ACHN (cell line): ENCODE measurements around the gene LYST.
A peak's percentile ranks its signal among the peaks of the same experiment; 100 is the strongest.
"Not testable (repeated sequence)": the region's sequence is repeated elsewhere in the genome, so short reads cannot be mapped to it uniquely, and the experiment has no call there.

Experiments used
- DNase-seq: peaks from one replicate; pipeline ENCODE4 v3.0.0-alpha.2; 2015
- in situ Hi-C: cut with HindIII; loops from 2 replicates; pipeline ENCODE4 v1.10.0; 2017; ENCODE audit warnings: low sequenced_read_pairs, low pct_ligation_motif_present, low pct_unique_long_range_greater_than_20kb

The LYST gene

DNA sequence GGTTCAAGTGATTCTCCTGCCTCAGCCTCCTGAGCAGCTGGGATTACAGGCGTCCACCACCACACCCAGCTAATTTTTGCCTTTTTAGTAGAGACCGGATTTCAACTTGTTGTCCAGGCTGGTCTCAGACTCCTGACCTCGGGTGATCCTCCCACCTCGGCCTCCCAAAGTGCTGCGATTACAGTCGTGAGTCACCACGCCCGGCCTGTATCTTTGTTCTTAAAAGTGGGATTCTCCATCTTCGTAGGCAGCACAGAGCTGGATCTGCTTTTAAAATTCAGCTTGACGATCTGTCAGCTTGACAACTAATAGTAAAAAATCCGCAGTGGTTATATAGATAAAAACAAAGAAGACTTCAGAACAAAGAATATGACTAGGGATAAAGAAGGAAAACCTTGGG is 214.3 kb downstream of the LYST start:
- in situ Hi-C loops: no loop called here
- no peak for DNase-seq

GRCh38 chr1:235651170-235651806 is 215.4 kb downstream of the LYST start:
- in situ Hi-C loops: no loop called here
- no peak for DNase-seq

GRCh38 chr1:235650341-235651169 is 216.2 kb downstream of the LYST start:
- no peak for DNase-seq
- in situ Hi-C loops: no loop called here

- peak; percentile 12 for DNase-seq
- in situ Hi-C loops: no loop called here
Measured at GRCh38 chr1:235649368-235650163, 217.1 kb downstream of the LYST start, which contains the start of gene GNG4. GNG4 (minus strand) TSS chr1:235649784; CDS start chr1:235583838, 65,946 bp downstream.

- DNase-seq: peak; percentile 74
- in situ Hi-C loops: no loop called here
Measured at GRCh38 chr1:235648954-235649367, 217.7 kb downstream of the LYST start.

DNA sequence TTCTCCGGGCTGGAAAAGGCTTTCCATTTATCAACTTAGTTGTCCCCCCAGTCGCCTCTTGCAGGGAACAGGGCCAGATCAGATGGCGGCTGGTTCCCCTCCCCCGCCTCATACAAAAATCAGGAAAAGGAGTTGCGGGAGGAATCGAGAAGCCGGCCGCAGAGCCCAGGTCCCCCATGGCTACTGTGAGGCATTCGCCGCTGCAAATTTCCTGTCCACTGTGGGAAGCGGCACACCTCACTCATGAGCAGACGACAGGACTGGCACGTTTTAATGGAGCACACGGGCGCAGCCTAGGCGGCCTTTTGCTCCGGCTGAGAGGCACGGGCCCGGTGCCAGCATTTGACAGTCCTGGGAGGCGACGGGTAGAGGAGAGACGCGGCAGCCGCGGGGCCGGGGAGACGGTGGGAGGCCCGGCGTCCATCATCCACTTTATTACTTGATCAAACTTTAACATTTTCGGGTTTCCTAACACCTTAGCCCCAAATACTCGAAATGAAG is 218.2 kb downstream of the LYST start:
- peak; percentile 9 for DNase-seq
- in situ Hi-C loops: no loop called here

- DNase-seq, in situ Hi-C loops: not testable (repeated sequence)
Measured at GRCh38 chr1:235647537-235647936, 219.2 kb downstream of the LYST start.

DNA sequence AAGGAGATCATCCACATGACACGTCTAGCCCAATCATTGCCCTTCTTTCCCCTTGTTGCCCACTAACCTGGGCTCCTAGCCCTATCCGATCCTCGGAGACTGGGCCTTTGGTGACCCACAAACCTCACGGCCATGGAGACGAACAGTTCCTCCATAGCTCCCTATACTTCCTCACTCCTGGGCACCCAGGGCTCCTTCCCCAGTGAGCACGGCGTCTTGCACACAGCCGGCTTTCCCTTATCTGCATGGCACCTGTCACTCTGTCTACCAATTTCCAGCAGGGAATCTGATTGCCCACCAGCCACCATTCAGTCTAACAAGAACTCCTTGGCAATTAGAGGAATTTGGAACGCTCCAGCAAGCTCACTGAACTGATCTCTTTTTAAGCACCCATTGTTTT is 220.2 kb downstream of the LYST start:
- in situ Hi-C loops: no loop called here
- no peak for DNase-seq

DNA sequence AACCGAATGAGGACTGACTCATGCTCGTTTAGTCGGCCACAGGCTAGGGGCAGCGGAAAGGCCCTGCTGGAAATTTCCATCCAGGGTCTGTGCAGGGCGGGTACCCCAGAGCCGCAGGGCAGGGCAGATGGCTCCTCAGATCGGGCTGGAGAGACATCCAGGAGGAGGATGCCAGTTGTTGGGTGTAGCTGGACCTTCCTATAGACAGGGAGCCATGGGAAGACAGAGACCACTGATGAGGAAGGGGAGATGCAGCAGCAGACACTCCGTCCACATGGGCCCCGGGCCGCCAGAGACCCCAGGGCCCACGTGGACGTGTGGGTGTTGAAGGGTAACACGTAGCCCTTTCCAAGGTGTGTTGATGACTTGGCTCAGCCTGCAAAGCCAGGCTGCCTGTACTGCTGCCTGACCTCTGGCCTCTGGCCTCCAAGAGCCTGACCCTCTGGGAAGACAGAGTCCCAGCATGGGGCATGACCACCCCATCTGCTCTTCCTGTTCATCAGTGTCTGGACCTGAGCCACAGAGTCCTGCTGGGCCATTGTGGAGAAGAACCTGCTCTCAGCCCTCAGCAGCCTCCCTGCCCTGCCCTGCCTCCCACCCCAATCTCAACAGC is 221.9 kb downstream of the LYST start:
- in situ Hi-C loops: no loop called here
- no peak for DNase-seq

DNA sequence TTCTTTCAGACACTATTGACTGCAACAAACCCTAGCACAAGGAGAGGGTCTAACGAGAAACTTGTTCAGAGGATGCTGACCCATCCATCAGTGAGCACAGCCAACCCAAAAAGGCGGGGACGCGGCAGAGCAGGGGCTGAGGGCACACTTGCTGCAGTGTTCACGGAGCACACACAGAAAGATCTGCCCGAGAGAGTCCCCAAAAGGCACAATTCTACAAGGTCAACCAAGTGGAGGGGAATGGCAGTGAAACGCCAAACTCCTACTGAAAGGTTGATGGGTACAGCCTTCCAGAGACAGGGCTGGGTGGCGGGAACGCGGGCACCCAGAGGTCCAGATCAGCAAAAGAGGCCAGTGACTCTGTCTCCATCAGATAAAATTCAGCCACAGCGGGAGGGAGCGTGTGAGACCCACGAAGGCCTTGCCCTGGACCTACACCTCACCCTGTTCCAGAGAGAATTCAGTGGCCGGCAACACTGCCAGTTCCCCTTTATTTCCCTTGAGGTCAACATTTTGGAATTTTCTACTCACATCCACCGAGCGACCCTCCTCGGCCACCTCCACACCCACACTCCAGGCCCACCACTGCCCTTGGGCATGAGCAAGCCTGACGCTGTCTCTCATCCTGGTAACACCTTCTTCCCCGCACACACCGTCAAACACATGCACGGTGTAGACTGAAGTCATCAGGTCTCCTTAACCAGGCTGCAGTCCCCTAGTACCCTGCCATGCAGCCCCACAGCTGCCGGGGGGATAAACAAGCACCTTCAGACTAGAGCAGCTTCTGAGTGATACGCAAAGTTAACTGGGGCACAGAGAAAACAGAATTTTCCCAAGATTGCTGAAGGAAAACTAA is 222.6 kb downstream of the LYST start:
- in situ Hi-C loops: no loop called here
- DNase-seq: no peak

- in situ Hi-C loops: no loop called here
- DNase-seq: no peak
Measured at GRCh38 chr1:235642943-235643371, 223.7 kb downstream of the LYST start.

DNA sequence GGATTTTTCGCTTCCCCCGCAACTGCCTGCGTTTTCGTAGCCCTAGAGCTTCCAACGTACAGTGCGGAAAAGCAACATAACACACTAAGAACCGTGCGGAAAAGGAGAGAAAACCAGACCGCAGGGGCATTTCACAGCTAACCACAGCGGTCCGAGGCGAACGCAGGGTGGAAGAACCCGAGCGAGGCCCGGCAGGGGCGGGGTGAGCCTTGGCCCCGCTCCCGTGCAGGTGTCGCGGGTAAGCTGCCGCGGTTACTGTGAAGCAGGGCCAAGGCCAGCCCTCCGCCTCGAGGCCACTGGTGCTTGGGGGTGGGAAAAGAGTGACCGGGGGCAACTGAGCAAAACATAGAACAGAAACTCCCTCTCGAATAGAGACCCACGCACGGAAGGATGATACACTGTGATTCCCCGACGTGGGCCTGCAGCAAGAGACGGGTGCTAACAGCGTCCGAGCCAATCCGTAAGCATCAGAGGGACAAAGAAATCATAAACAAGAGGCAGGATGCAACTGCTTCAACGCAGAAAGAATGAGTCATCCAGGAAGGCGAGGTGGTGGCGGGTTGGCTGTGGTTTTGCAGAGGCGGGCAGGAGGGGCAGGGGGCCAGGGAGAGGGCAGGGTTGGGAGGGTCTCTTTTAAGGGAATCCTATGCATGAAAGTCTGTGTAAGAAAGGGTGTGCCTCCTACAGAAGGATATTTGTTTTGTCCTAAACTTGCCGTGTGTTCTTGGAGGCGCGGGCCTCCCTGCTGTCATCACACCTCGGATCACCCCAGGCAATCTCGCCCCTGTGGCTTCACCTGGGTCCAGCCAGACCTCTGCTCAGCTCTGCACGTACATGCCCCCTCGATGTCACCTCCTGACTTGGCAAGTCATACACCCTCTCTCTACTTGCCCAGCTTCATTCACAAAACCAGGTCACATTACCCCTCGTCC is 224.4 kb downstream of the LYST start:
- in situ Hi-C loops: no loop called here
- DNase-seq: no peak

GRCh38 chr1:235640580-235640979 is 226.1 kb downstream of the LYST start:
- in situ Hi-C loops: no loop called here
- DNase-seq: no peak

DNA sequence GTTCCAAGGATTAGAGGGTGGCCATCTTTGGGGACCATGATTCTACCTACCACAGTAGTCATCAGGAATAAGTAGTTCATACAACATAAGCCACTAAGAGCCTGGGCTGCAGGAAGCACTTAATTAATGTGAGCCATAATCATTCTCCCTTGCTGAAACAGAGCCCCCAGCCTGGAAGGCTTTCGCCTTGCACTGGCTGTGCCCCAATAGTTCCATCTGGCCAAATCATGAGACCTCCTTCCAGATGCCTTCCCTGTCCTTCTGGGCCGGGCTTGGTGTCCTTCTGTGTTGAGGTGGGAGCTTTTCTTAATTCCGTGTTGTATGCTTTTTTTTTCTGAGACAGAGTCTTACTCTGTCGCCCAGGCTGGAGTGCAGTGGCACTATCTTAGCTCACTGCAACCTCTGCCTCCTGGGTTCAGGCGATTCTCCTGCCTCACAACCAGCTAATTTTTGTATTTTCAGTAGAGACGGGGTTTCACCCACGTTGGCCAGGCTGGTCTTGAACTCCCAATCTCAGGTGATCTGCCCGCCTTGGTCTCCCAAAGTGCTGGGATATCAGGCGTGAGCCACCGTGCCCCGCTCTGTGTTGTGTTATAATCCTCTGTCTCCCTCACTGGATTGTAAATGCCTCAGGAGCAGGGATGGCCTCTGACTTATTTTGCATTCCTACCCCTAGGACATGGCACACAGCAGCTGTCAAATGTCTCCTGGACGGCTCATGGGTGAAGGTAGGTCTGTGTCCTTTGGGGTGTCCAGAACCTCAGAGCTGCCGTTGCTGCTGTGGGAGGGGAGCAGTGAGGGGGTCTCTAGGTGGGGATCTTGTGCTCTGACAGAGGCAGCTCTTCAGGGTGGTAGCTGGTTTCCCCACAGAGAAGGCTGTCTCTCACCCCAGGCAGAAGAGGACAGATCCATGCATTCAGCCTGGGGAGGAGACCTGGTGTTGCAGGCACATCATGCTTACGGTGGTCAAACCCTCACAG is 227.2 kb downstream of the LYST start:
- DNase-seq: no peak
- in situ Hi-C loops: no loop called here

DNA sequence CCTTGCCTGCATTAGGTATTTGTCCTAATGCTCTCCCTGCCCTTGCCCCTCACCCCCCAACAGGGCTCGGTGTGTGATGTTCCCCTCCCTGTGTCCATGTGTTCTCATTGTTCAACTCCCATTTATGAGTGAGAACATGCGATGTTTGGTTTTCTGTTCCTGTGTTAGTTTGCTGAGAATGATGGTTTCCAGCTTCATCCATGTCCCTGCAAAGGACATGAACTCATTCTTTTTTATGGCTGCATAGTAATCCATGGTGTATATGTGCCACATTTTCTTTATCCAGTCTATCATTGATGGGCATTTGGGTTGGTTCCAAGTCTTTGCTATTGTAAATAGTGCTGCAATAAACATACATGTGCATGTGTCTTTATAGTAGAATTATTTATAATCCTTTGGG is 228.1 kb downstream of the LYST start:
- DNase-seq, in situ Hi-C loops: not testable (repeated sequence)
